HEK293T (cell line): Measurements from ENCODE around the gene SAMHD1.
"Not testable (repeated sequence)": the region's sequence is repeated elsewhere in the genome, so short reads cannot be mapped to it uniquely, and the experiment has no call there.

Source experiments
- ARNT ChIP-seq: fragments of 450-650 bp; IDR thresholded peaks from 2 replicates; pipeline ENCODE4 v1.6.1; 2017; ENCODE audit warnings: mild to moderate bottlenecking
- BHLHE40 ChIP-seq: fragments of 450-650 bp; IDR thresholded peaks from 2 replicates; pipeline ENCODE4 v1.6.1; 2016; ENCODE audit warnings: mild to moderate bottlenecking, moderate library complexity, borderline replicate concordance
- CTBP1 ChIP-seq: fragments of 450-650 bp; IDR thresholded peaks from 2 replicates; pipeline ENCODE4 v1.6.1; 2016; ENCODE audit warnings: borderline replicate concordance
- ELF4 ChIP-seq: fragments of 450-650 bp; IDR thresholded peaks from 2 replicates; pipeline ENCODE4 v1.6.1; 2017; ENCODE audit warnings: antibody characterized with exemption
- FOXA1 ChIP-seq: fragments of 450-650 bp; IDR thresholded peaks from 2 replicates; pipeline ENCODE4 v1.6.1; 2016; ENCODE audit warnings: mild to moderate bottlenecking
- FOXM1 ChIP-seq: fragments of 450-650 bp; IDR thresholded peaks from 2 replicates; pipeline ENCODE4 v1.6.1; 2017; ENCODE audit warnings: mild to moderate bottlenecking, borderline replicate concordance
- HDGF ChIP-seq: fragments of 450-650 bp; IDR thresholded peaks from 2 replicates; pipeline ENCODE4 v1.6.1; 2017; ENCODE audit warnings: antibody characterized with exemption, borderline replicate concordance
- LEF1 ChIP-seq: fragments of 450-650 bp; IDR thresholded peaks from 2 replicates; pipeline ENCODE4 v1.6.1; 2017; ENCODE audit warnings: mild to moderate bottlenecking, borderline replicate concordance
- NFRKB ChIP-seq: fragments of 450-650 bp; IDR thresholded peaks from 2 replicates; pipeline ENCODE4 v1.6.1; 2016; ENCODE audit warnings: mild to moderate bottlenecking, moderate library complexity
- PKNOX1 ChIP-seq: fragments of 450-650 bp; IDR thresholded peaks from 2 replicates; pipeline ENCODE4 v1.6.1; 2016
- SP1 ChIP-seq: fragments of 450-650 bp; IDR thresholded peaks from 2 replicates; pipeline ENCODE4 v1.6.1; 2017
- SUZ12 ChIP-seq: fragments of 450-650 bp; IDR thresholded peaks from 2 replicates; pipeline ENCODE4 v1.6.1; 2016; ENCODE audit warnings: mild to moderate bottlenecking

DNA sequence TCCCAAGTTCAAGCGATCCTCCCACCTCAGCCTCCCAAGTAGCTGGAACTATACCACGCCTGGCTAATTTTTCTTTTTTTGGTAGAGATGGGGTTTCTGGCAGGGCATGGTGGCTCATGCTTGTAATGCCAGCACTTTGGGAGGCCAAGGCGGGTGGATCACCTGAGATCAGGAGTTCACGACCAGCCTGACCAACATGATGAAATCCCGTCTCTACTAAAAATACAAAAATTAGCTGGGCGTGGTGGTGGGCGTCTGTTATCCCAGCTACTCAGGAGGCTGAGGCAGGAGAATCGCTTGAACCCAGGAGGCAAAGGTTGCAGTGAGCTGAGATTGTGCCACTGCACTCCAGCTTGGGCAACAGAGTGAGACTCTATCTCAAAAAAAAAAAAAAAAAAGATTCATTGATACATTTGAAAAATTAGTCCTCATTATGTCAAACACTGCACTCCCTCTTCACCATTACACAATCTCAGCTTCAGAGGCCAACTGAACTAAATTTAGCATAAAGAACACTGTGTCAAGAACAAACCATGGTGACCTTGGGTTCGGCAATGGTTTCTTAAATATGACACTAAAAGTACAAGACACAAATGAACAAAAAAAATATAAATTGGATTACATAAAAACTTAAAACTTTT, 14.6 kb downstream of the SAMHD1 start:
- TF ChIP-seq SP1, PKNOX1, ELF4, FOXM1, HDGF, BHLHE40, FOXA1, CTBP1, SUZ12, LEF1, ARNT, NFRKB: not testable (repeated sequence)
